ENCODE results near the gene TMEM176B. TPM values are rescaled to one million over a fixed set of nuclear protein-coding genes. Genes with fewer than 3 reads are reported as not detected.

TMEM176B gene
- total and polyA plus RNA-seq, 2 donors from 2014 or later = 345 to 542 TPM

GRCh38 chr7:150846291-150847115 lies 46.3 kb upstream of the TMEM176B start:
- no peaks in the 10 kb centered on the region for H3K27me3 ChIP-seq (ENCODE audit: control insufficient read depth, insufficient read depth, low read length)
- intact Hi-C loops (cut with DNase I) = no loop called here
- no peak overlapping the region for H3K27ac ChIP-seq (ENCODE audit: low read depth in 2 of 2, low read length in 2 of 2)
- no peak for TF ChIP-seq CTCF (IDR thresholded peaks at IDR 0.05; ENCODE audit: borderline replicate concordance, extremely low read depth, insufficient read depth)
- DNase-seq (peak in 1 of 5 donors; percentile 28), FAIRE-seq (no peak)
- no peaks in the 10 kb centered on the region for H3K36me3 ChIP-seq (ENCODE audit: control insufficient read depth in 2 of 3, insufficient read depth in 3 of 3, low read length in 3 of 3)
- peaks cover 0 to 4% (median 0%) of the 10 kb centered on the region in 3 donors for H3K4me1 ChIP-seq (ENCODE audit: control insufficient read depth in 2 of 3, insufficient read depth in 2 of 3, low read depth in 1 of 3, low read length in 3 of 3)
- no peaks in the 10 kb centered on the region for H3K9me3 ChIP-seq (ENCODE audit: control insufficient read depth in 2 of 3, insufficient read depth in 1 of 3, low read length in 3 of 3)
- H3K9ac ChIP-seq (ENCODE audit: low read length in 3 of 3) = no peak overlapping the region
- no peak overlapping the region for H3K4me3 ChIP-seq (ENCODE audit: low read length in 3 of 3)

GRCh38 chr7:150845421-150845861 lies 45.3 kb upstream of the TMEM176B start:
- H3K36me3 ChIP-seq (ENCODE audit: control insufficient read depth in 2 of 3, insufficient read depth in 3 of 3, low read length in 3 of 3) = no peaks in the 10 kb centered on the region
- no peak for TF ChIP-seq CTCF (IDR thresholded peaks at IDR 0.05; ENCODE audit: borderline replicate concordance, extremely low read depth, insufficient read depth)
- H3K4me1 ChIP-seq (ENCODE audit: control insufficient read depth in 2 of 3, insufficient read depth in 2 of 3, low read depth in 1 of 3, low read length in 3 of 3) = peaks cover 0 to 6% (median 4%) of the 10 kb centered on the region in 3 donors
- FAIRE-seq (no peak), DNase-seq (peak in 1 of 5 donors; percentile 33)
- no peak overlapping the region for H3K27ac ChIP-seq (ENCODE audit: low read depth in 2 of 2, low read length in 2 of 2)
- H3K27me3 ChIP-seq (ENCODE audit: control insufficient read depth, insufficient read depth, low read length) = no peaks in the 10 kb centered on the region
- H3K9ac ChIP-seq (ENCODE audit: low read length in 3 of 3) = no peak overlapping the region
- H3K9me3 ChIP-seq (ENCODE audit: control insufficient read depth in 2 of 3, insufficient read depth in 1 of 3, low read length in 3 of 3) = no peaks in the 10 kb centered on the region
- H3K4me3 ChIP-seq (ENCODE audit: low read length in 3 of 3) = no peak overlapping the region
- intact Hi-C loops (cut with DNase I) = no loop called here

GRCh38 chr7:150842716-150843115 lies 42.6 kb upstream of the TMEM176B start:
- H3K27me3 ChIP-seq (ENCODE audit: control insufficient read depth, insufficient read depth, low read length) = no peaks in the 10 kb centered on the region
- peaks cover 0 to 12% (median 11%) of the 10 kb centered on the region in 3 donors for H3K4me1 ChIP-seq (ENCODE audit: control insufficient read depth in 2 of 3, insufficient read depth in 2 of 3, low read depth in 1 of 3, low read length in 3 of 3)
- no peaks in the 10 kb centered on the region for H3K36me3 ChIP-seq (ENCODE audit: control insufficient read depth in 2 of 3, insufficient read depth in 3 of 3, low read length in 3 of 3)
- no peak overlapping the region for H3K27ac ChIP-seq (ENCODE audit: low read depth in 2 of 2, low read length in 2 of 2)
- no peak for TF ChIP-seq CTCF (IDR thresholded peaks at IDR 0.05; ENCODE audit: borderline replicate concordance, extremely low read depth, insufficient read depth)
- H3K9me3 ChIP-seq (ENCODE audit: control insufficient read depth in 2 of 3, insufficient read depth in 1 of 3, low read length in 3 of 3) = no peaks in the 10 kb centered on the region
- H3K4me3 ChIP-seq (ENCODE audit: low read length in 3 of 3) = no peak overlapping the region
- no peak overlapping the region for H3K9ac ChIP-seq (ENCODE audit: low read length in 3 of 3)
- intact Hi-C loops (cut with DNase I) = no loop called here
- no peak for FAIRE-seq
- DNase-seq = peak in 1 of 5 donors; percentile 9
